Liver (tissue), 3 donors: ENCODE results near the gene SORL1.

ENCODE experiments used
- EGR1 ChIP-seq, 2 donors: IDR thresholded peaks; 2 replicates each; pipeline ENCODE4 v1.6.1; 2016 to 2018; ENCODE audit warnings: antibody characterized with exemption in 2 of 2, low read depth in 2 of 2
- FOXA1 ChIP-seq: IDR thresholded peaks from 2 replicates; pipeline ENCODE4 v1.6.1; 2016; ENCODE audit warnings: antibody characterized with exemption
- GABPA ChIP-seq, 2 donors: IDR thresholded peaks in 1 of 2; conservative IDR thresholded peaks in 1 of 2; 2 replicates each; pipeline ENCODE4 v1.6.1; 2016; ENCODE audit warnings: antibody characterized with exemption in 2 of 2, mild to moderate bottlenecking in 1 of 2, moderate library complexity in 1 of 2
- HNF4A ChIP-seq, 2 donors: conservative IDR thresholded peaks; 2 replicates each; pipeline ENCODE4 v1.6.1; 2016; ENCODE audit warnings: antibody characterized with exemption in 2 of 2, mild to moderate bottlenecking in 2 of 2
- RAD21 ChIP-seq, 2 donors: IDR thresholded peaks; 2 replicates each; pipeline ENCODE4 v1.6.1; 2016; ENCODE audit warnings: antibody characterized with exemption in 2 of 2, mild to moderate bottlenecking in 2 of 2
- SP1 ChIP-seq: IDR thresholded peaks from 2 replicates; pipeline ENCODE4 v1.6.1; 2018; ENCODE audit warnings: antibody characterized with exemption, mild to moderate bottlenecking
- TAF1 ChIP-seq: conservative IDR thresholded peaks from 2 replicates; pipeline ENCODE4 v1.6.1; 2016; ENCODE audit warnings: antibody characterized with exemption, mild to moderate bottlenecking
- YY1 ChIP-seq: IDR thresholded peaks from 2 replicates; pipeline ENCODE4 v1.6.1; 2016; ENCODE audit warnings: antibody characterized with exemption, mild to moderate bottlenecking
- TF ChIP-seq, protein P1 (sequence below): fragments of 150-350 bp; IDR thresholded peaks from 2 replicates; pipeline ENCODE4 v1.5.1; 2017; ENCODE audit warnings: improper control_type of control experiment, low read depth, low read length; ENCODE audit not compliant: missing input control
- TF ChIP-seq, protein P2 (sequence below): IDR thresholded peaks from 2 replicates; pipeline ENCODE4 v1.6.1; 2016; ENCODE audit warnings: antibody characterized with exemption
- TF ChIP-seq, protein P3 (sequence below): IDR thresholded peaks from 2 replicates; pipeline ENCODE4 v1.6.1; 2016; ENCODE audit warnings: antibody characterized with exemption
- TF ChIP-seq, protein P4 (sequence below): IDR thresholded peaks from 2 replicates; pipeline ENCODE4 v1.6.1; 2016; ENCODE audit warnings: antibody characterized with exemption, mild to moderate bottlenecking
- TF ChIP-seq, protein P5 (sequence below): IDR thresholded peaks from 2 replicates; pipeline ENCODE4 v1.6.1; 2016; ENCODE audit warnings: antibody characterized with exemption
- donor health status: healthy.
- donor health status: healthy.

DNA sequence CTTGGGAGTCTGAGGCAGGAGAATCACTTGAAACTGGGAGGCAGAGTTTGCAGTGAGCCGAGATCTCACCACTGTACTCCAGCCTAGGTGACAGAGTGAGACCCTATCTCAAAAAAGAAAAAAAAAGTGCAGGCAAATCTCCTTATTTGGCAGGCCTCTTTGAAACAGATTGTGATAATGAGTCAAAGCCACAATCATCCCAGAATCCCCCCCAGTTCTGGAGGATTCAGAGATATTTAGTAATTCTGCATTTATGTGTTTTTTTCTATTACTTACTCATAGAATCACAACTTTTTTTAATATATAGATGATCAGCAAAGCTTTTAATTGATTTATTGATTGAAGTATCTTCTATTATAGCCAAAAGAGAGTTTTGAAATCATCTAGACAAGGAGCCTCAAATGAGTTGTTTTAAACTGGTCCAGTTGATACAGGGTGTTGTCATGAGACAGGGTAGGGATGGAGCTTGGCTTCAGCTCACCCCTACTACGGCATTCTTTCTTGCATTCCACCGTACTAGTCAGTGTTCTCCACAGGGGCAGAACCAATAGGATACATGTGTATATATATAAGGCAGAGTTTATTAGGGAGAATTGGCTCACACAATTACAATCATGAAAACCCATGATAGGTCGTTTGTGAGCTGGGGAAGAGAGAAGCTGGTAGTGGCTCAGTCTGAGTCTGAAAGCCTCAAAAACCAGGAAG is 39.3 kb upstream of the SORL1 start:
- TF ChIP-seq, protein P1, sequence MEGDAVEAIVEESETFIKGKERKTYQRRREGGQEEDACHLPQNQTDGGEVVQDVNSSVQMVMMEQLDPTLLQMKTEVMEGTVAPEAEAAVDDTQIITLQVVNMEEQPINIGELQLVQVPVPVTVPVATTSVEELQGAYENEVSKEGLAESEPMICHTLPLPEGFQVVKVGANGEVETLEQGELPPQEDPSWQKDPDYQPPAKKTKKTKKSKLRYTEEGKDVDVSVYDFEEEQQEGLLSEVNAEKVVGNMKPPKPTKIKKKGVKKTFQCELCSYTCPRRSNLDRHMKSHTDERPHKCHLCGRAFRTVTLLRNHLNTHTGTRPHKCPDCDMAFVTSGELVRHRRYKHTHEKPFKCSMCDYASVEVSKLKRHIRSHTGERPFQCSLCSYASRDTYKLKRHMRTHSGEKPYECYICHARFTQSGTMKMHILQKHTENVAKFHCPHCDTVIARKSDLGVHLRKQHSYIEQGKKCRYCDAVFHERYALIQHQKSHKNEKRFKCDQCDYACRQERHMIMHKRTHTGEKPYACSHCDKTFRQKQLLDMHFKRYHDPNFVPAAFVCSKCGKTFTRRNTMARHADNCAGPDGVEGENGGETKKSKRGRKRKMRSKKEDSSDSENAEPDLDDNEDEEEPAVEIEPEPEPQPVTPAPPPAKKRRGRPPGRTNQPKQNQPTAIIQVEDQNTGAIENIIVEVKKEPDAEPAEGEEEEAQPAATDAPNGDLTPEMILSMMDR = no peak
- TF ChIP-seq TAF1 = no peak
- TF ChIP-seq SP1 = no peak
- TF ChIP-seq, protein P2, sequence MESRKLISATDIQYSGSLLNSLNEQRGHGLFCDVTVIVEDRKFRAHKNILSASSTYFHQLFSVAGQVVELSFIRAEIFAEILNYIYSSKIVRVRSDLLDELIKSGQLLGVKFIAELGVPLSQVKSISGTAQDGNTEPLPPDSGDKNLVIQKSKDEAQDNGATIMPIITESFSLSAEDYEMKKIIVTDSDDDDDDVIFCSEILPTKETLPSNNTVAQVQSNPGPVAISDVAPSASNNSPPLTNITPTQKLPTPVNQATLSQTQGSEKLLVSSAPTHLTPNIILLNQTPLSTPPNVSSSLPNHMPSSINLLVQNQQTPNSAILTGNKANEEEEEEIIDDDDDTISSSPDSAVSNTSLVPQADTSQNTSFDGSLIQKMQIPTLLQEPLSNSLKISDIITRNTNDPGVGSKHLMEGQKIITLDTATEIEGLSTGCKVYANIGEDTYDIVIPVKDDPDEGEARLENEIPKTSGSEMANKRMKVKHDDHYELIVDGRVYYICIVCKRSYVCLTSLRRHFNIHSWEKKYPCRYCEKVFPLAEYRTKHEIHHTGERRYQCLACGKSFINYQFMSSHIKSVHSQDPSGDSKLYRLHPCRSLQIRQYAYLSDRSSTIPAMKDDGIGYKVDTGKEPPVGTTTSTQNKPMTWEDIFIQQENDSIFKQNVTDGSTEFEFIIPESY = no peak
- no peak for TF ChIP-seq YY1
- TF ChIP-seq, protein P3, sequence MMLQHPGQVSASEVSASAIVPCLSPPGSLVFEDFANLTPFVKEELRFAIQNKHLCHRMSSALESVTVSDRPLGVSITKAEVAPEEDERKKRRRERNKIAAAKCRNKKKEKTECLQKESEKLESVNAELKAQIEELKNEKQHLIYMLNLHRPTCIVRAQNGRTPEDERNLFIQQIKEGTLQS = no peak
- no peak for TF ChIP-seq RAD21 (IDR thresholded peaks at IDR 0.05)
- TF ChIP-seq GABPA (IDR thresholded peaks at IDR 0.05 in 1 of 2, conservative IDR thresholded peaks at IDR 0.05 in 1 of 2) = no peak
- TF ChIP-seq, protein P4, sequence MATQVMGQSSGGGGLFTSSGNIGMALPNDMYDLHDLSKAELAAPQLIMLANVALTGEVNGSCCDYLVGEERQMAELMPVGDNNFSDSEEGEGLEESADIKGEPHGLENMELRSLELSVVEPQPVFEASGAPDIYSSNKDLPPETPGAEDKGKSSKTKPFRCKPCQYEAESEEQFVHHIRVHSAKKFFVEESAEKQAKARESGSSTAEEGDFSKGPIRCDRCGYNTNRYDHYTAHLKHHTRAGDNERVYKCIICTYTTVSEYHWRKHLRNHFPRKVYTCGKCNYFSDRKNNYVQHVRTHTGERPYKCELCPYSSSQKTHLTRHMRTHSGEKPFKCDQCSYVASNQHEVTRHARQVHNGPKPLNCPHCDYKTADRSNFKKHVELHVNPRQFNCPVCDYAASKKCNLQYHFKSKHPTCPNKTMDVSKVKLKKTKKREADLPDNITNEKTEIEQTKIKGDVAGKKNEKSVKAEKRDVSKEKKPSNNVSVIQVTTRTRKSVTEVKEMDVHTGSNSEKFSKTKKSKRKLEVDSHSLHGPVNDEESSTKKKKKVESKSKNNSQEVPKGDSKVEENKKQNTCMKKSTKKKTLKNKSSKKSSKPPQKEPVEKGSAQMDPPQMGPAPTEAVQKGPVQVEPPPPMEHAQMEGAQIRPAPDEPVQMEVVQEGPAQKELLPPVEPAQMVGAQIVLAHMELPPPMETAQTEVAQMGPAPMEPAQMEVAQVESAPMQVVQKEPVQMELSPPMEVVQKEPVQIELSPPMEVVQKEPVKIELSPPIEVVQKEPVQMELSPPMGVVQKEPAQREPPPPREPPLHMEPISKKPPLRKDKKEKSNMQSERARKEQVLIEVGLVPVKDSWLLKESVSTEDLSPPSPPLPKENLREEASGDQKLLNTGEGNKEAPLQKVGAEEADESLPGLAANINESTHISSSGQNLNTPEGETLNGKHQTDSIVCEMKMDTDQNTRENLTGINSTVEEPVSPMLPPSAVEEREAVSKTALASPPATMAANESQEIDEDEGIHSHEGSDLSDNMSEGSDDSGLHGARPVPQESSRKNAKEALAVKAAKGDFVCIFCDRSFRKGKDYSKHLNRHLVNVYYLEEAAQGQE = no peak
- TF ChIP-seq, protein P5, sequence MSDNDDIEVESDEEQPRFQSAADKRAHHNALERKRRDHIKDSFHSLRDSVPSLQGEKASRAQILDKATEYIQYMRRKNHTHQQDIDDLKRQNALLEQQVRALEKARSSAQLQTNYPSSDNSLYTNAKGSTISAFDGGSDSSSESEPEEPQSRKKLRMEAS = no peak
- no peak for TF ChIP-seq EGR1 (IDR thresholded peaks at IDR 0.05; ENCODE audit: low read depth in 2 of 2)
- no peak for TF ChIP-seq FOXA1
- no peak for TF ChIP-seq HNF4A (conservative IDR thresholded peaks at IDR 0.05)
